GM19455 (cell line): ENCODE results near the gene CNTNAP5.
"Not testable (repeated sequence)": the region's sequence is repeated elsewhere in the genome, so short reads cannot be mapped to it uniquely, and the experiment has no call there.

ENCODE experiments used
- ATAC-seq: cut with Tn5 transposase; IDR thresholded peaks from one replicate; pipeline ENCODE4 v1.9.1; 2021; ENCODE audit not compliant: unreplicated experiment

CNTNAP5 gene

GRCh38 chr2:124317628-124318027 is 292.5 kb downstream of the CNTNAP5 start:
- no peak for ATAC-seq

- ATAC-seq = no peak
Observed at GRCh38 chr2:124318913-124319312, 293.8 kb downstream of the CNTNAP5 start.

GRCh38 chr2:124319577-124319976 is 294.5 kb downstream of the CNTNAP5 start:
- no peak for ATAC-seq

- ATAC-seq = no peak
Observed at GRCh38 chr2:124320051-124320688, 295.1 kb downstream of the CNTNAP5 start.

GRCh38 chr2:124323321-124323720 is 298.2 kb downstream of the CNTNAP5 start:
- ATAC-seq = no peak

DNA sequence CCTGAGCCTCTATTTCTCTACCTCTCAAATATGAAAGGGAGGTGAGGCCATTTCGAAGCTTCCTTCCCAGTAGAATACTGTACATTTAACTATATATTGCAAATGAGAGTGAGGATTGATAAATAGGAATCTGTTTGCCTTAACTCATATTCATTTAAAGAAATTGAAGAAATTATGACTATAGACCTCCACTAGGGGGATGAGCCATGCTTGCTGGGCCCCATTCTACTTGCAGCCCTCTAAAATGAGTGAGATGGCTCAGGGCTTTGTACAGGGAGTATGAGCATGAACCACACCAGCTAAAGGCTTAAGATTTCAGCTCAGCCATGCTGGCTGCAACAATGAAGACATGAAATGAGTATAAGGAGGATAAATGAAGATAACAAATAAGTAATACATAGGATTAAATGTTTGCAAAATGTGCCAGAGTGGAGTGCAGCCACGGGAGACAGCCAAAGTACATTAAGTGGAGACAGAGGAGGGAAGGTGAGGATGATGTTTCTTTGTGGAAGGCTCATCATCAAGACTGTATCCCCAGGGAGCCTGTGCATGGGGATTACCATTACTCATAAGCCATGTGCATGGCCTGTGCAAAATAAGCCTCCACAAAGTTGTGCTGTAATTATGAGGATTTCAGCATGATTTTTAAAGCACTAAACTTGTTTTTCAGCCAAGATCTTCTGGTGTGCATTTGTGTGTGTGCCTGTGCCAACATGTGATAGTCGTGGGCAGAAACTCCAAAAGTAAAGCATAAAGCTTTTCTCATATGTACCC is 300.8 kb downstream of the CNTNAP5 start:
- ATAC-seq = no peak

DNA sequence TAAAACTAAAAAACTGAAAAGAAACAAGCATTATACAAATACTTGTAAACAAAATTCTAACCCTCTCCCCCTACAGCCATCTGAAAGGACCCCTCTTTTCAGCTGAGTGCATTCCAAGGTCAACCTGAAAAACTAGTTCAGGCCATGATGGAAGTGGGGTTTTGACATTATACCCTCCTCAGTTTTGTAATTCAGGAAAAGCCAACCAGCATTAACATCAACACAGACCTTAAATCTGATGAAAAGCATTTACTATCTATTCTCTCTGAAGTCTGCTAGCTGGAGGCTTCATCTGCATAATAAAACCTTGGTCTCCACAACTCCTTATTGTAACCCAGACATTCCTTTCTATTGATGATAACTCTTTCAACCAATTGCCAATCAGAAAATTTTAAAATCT is 302.2 kb downstream of the CNTNAP5 start:
- no peak for ATAC-seq

- ATAC-seq = no peak
Observed at GRCh38 chr2:124328397-124328796, 303.3 kb downstream of the CNTNAP5 start.

DNA sequence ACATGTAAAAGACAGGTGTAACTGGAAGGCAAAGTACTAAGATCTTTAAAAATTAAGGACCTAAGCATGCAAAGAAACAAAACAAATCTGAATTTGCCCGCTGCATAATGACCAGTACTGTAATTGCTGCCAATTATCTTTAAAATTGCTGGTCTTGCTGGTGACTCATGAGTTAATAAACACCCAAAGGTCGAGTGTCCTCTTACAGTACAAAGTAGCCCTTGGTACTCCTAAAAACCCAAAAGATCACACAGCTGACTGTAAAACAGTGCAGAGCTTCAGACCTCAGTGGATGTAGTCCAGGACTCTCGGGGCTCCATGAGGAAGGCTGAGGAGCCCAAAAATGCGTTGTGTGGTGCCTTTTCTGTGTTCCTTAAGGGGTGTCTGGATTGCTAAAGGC is 308.7 kb downstream of the CNTNAP5 start:
- no peak for ATAC-seq

DNA sequence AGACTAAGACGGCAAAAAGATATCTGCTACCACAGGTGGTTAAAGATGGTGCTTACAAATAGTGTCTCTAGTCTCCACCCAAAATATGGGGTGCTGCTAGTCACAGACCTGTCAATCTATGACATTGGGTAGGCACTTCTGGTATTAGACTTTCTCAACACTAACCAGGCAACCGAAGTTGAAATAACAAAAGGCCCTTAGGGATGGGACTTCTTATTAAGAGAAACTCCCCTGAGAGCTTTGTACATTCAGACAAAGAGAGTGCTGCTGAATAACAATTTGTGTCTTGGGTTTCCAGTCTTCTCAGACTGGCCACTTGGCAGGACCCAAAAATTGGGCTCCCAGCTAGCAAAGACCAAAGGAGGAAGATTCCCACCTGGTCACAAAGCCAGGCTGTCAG is 310.0 kb downstream of the CNTNAP5 start:
- ATAC-seq = no peak

- no peak for ATAC-seq
Observed at GRCh38 chr2:124339709-124340108, 314.6 kb downstream of the CNTNAP5 start.

GRCh38 chr2:124343827-124344498 is 318.9 kb downstream of the CNTNAP5 start:
- no peak for ATAC-seq

DNA sequence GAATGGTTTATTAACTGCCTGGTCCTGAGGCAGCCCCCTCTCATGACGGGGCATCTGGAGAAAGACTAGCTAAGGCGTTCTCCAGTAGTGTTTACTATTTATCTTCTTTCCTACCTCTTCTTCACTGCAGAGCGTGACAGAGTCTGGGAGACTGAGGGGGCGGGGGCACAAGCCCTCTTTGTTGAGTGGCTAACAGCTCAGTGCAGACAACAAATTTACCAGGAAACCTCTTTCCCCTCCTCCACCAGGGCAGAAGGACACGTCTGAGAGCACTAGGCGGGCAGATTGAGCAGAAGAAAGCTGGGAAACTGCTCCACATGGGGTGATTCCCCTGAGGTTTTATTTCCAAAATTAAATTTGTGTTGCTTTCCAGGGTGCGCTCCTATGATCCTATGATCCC is 322.1 kb downstream of the CNTNAP5 start:
- ATAC-seq = no peak

- no peak for ATAC-seq
Observed at GRCh38 chr2:124353656-124354055, 328.6 kb downstream of the CNTNAP5 start.

DNA sequence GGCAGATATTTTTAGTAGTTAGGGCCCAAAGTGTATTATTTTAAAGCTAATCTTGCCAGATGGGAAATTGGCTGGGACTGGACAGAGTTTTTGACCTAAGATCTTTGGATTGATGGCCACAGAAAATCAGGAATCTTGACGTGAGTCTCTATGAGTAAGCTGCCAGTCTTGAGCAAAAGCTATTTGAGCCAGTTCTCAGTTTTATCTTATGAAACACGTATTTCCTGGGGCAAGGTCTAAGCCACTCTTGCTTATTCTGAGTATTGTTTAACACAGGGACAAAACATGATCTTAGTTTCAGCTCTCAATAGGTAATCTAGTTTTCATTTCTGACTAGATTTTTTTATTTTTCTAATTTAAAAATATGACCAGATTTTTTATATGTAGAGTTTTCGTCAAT is 329.4 kb downstream of the CNTNAP5 start:
- no peak for ATAC-seq

DNA sequence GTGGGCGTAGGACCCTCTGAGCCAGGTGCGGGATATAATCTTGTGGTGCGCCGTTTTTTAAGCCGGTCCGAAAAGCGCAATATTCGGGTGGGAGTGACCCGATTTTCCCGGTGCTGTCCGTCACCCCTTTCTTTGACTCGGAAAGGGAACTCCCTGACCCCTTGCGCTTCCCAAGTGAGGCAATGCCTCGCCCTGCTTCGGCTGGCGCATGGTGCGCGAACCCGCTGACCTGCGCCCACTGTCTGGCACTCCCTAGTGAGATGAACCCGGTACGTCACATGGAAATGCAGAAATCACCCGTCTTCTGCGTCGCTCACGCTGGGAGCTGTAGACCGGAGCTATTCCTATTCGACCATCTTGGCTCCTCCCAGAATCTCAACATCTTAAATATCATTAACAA is 336.9 kb downstream of the CNTNAP5 start:
- ATAC-seq = not testable (repeated sequence)

GRCh38 chr2:124369181-124369580 is 344.1 kb downstream of the CNTNAP5 start:
- no peak for ATAC-seq

DNA sequence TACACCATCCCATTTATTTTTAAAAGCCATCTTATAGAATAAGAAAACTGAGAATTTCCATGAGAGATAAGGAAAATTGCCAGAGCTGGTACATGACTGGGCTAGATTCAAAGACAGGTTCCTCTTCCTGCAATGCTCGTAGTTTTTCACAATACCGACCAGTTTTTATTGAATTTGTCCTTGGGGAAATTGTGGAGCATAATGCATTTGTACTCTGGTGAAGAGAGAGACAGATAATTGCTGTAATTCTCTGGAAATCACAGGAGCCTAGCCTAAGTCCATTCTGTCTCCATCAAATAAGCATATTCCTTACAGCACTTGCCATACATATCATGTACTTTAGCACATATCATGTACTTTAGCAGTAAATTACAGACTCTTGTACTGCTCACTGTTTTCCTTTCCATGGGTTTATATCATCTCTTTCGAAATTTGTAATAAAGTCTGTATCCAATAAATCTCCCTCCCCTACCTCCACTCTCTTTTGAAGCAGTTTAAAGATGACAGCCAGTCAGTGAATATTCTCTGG is 355.2 kb downstream of the CNTNAP5 start:
- no peak for ATAC-seq

GRCh38 chr2:124382067-124382618 is 357.1 kb downstream of the CNTNAP5 start:
- no peak for ATAC-seq

GRCh38 chr2:124395961-124396360 is 370.9 kb downstream of the CNTNAP5 start:
- no peak for ATAC-seq

DNA sequence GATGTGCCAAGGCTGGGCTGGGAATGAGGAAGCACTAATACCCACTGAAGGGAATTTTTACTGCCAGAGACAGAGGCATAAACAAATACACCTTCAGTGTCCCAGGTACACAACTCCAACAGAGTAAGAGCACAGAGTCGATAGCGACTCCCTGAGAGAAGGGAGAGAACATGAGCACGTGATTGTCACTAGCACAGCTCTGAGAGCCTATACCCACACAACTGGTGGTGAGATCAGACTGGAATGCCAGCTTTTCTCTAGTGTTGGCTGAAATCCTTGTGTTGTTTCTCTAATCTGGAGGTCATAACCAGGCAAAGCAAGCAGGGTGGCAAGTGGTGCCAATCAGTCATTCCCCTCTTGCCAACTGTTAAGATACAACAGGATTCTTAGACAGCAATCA is 377.2 kb downstream of the CNTNAP5 start:
- ATAC-seq = no peak
